ENCODE results near the gene LRRC71.

The LRRC71 gene

DNA sequence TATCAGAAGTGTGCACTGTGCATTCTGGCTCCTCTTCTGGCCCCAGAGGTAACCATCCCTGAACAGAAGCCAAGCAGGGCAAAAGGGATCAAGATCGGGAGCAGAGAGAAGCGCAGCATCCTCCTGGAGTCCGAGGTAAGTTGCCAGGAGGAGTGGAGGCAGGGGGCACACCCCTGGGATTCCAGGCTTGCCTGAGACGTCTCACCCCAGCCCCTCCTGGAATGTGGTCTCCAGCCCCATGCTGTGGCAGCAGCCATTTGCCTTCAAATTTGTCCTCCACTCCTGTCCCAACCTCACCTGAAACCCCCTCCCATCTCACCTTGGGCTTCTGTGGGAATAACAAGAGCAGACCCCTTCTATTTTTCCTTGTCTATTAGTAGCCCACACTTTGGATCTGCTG lies 10.1 kb downstream of the LRRC71 start:
- TF ChIP-seq, protein P1, sequence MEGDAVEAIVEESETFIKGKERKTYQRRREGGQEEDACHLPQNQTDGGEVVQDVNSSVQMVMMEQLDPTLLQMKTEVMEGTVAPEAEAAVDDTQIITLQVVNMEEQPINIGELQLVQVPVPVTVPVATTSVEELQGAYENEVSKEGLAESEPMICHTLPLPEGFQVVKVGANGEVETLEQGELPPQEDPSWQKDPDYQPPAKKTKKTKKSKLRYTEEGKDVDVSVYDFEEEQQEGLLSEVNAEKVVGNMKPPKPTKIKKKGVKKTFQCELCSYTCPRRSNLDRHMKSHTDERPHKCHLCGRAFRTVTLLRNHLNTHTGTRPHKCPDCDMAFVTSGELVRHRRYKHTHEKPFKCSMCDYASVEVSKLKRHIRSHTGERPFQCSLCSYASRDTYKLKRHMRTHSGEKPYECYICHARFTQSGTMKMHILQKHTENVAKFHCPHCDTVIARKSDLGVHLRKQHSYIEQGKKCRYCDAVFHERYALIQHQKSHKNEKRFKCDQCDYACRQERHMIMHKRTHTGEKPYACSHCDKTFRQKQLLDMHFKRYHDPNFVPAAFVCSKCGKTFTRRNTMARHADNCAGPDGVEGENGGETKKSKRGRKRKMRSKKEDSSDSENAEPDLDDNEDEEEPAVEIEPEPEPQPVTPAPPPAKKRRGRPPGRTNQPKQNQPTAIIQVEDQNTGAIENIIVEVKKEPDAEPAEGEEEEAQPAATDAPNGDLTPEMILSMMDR (IDR thresholded peaks at IDR 0.05; ENCODE audit: extremely low read depth, missing control alignments) = no peak

DNA sequence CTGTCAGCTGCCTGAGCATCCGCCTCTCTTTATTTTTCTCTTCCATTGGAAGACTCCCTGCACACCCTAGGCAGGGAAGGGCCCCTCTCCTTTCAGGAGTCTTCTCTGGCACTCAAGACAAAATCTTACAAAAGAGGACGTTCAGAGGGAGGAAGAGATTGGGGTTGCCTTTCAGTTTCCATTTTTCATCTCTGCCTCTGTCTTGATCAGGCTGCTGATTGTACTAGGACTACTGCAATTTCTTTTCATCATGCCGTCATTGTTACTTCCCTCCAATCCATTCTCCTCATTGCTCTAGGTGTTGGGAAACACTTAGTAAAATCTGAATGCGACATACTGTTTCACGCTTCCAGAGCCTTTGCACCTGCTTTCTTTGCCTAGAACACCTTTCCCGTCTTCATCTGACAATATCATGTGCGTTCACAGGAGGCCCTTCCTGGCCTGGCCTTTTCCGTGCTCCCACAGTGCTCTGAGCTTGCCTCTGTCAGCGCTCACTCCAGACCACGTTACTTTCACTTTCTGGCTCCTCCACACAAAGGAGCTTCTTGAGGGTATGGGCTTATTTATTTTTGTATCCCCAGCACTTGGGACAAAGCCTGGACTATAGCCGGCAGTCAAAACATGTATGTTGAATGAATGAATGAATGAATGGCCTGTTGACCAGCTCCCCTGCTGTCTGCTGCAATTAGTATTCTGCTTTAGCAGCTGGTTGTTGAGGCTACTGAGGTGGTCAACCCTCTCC lies 10.9 kb downstream of the LRRC71 start:
- DNase-seq (ENCODE audit: low spot score) = no peak
- TF ChIP-seq, protein P1 (IDR thresholded peaks at IDR 0.05; ENCODE audit: extremely low read depth, missing control alignments) = no peak

More for the DNA sequence above, 10.1 kb downstream of the LRRC71 start:
- no peak for DNase-seq (ENCODE audit: low spot score)

DNA sequence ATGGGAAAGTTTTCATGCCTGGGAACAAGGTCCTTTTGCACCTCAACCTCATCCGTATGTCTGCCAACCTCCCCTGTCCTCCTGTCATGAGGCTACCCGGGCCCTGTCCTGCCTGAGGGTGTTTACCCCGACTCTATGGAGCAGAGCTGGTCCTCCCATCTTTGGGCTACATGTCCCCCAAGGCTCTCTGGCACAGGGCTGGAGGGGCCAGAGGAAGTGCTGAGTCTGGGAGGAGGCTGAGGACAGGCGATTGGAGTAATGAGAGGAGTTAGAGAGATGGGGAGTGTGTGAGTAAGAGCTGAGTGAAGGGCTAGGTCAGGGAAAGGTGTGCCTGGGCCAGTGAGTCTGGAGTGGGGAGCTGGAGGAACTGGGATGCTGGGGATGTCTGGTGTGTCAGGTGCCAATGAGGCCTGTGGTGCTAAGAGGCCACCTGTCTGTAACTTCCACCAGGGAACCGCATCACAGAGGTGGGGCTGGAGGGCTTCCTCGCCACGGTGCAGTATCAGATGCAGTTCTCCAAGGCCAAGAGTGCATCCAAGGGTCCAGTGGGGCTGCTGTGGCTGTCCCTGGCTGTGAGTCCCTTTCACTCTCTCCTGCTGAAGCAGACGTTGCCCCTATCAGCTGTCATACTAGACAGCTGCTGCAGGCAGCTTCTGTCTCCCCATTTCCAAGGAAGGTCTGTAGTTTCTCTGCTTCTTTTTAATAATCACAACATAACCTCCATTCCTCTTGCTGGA lies 11.7 kb downstream of the LRRC71 start:
- DNase-seq (ENCODE audit: low spot score) = no peak
- TF ChIP-seq, protein P1 (IDR thresholded peaks at IDR 0.05; ENCODE audit: extremely low read depth, missing control alignments) = no peak

DNA sequence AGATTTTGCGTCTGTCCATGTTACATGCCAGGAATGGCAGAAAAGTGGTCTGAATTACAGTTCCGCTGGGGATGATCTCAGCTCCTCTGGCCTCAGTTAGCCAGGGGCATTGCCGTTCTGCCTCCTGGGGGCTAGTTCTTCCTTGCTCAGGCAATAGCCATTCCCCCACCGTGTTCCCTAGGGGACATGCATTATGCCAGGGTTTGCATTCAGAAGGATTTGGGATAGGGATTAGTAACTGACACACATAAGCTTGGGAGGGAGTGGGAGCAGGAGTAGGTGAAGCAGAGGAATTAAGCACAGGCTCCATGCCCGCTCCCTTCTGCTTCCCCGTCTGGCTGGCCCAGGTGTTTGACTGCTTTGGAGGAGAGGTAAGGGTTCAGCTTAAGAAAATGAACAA lies 12.7 kb downstream of the LRRC71 start:
- DNase-seq (ENCODE audit: low spot score) = no peak
- TF ChIP-seq, protein P1 (IDR thresholded peaks at IDR 0.05; ENCODE audit: extremely low read depth, missing control alignments) = no peak

DNA sequence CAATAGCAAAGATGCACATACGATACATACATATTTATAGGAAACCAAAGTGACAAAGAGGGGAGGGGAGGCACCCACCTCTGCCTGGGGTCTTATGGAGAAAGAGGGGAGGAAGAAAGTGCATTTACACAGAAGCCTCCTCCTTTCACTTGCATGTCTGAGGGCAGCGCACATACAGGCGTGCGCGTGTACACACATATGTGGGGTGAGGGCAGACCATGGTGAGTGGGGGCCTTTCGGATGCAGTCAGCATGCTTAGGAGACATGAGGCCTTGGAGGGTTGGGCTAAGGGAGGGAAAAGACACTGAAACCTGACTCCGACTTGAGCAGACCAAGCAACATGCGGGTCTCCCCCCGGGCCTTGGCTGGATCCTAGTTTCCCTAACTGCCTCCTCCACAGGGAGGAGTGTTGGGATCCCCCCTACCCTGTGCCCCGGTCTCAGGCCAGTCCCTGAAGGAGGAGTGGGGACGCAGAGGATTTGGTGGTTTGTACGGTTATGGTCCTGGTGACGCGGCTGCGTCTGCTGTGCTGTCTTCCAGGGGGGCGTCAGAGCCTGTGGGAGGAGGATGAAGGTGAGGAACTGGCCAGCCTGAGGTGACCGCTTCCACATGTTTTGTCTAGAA lies 15.2 kb downstream of the LRRC71 start:
- TF ChIP-seq, protein P1 (IDR thresholded peaks at IDR 0.05; ENCODE audit: extremely low read depth, missing control alignments) = no peak
- DNase-seq (ENCODE audit: low spot score) = no peak

DNA sequence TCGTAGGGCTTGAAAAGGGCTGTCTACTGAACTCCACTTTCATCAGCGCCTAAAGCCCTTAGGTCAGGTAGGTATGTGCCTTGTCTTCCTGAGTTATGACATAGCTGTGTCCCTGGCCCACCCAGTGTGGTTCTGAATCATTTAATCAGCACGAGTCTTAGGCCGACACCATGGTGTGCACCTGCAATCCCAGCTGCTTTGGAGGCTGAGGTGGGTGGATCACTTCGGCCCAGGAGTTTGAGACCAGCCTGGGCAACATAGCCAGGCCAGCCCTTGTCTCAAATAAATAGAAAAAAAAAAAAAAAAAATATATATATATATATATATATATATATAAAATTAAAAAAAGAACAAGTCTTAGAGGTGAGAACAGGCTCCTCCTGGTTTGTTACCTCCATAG lies 15.8 kb downstream of the LRRC71 start:
- no peak for DNase-seq (ENCODE audit: low spot score)
- TF ChIP-seq, protein P1 (IDR thresholded peaks at IDR 0.05; ENCODE audit: extremely low read depth, missing control alignments) = no peak

DNA sequence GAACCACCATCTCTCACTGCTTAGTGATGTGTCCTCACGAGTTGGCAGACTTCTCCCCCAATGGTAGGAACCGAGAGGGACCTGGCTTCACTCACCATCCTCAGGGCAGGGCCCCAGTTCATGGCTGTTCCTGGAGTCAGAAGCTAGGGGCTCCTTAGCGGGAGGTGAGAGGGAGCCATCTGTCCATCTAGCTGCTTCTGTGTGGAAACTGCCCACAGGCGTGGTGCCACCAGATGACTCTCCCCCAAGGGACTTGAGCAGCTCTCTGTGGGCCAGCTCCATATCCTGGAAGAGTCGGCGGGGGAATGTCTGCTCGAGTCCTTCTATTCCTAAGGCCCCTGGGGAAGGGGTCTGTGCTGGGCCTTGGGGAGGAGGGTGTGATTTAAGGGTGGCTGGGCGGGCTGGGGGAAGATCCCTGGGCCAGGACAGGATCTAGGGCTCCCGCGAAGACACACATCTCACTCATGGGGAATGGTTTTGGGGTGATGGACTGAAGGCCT lies 16.3 kb downstream of the LRRC71 start:
- DNase-seq (ENCODE audit: low spot score) = no peak
- TF ChIP-seq, protein P1 (IDR thresholded peaks at IDR 0.05; ENCODE audit: extremely low read depth, missing control alignments) = no peak
